Activated B cell treated with CpG ODN at 0.5 μM for 24 hours (primary cell): ENCODE measurements around the gene ADAM33. TPM values are rescaled to one million over a fixed set of nuclear protein-coding genes. Genes with fewer than 3 reads are reported as not detected.

Experiments
- ATAC-seq: fragments of 200-7000 bp; cut with Tn5 transposase; one replicate; pipeline ENCODE4 v1.10.0; 2021; ENCODE audit warnings: low read depth, mild to moderate bottlenecking, moderate library complexity
- CTCF ChIA-PET: fragments of 350-600 bp; sonication (Branson Sonifier 250); formaldehyde crosslinking; loops from one replicate; lab custom pipeline; 2021; ENCODE audit warnings: antibody characterized with exemption; lab: Charles Lee
- POLR2A ChIA-PET: fragments of 350-600 bp; sonication (Branson Sonifier 250); formaldehyde crosslinking; loops from one replicate; lab custom pipeline; 2021; ENCODE audit warnings: antibody characterized with exemption; lab: Charles Lee
- DNase-seq: peaks from one replicate; pipeline ENCODE4 v3.0.0; 2022
- H3K27ac Mint-ChIP-seq: one replicate; pipeline ENCODE4 v1.8.0; 2020; ENCODE audit warnings: mixed read lengths
- H3K27me3 Mint-ChIP-seq: one replicate; pipeline ENCODE4 v1.8.0; 2021; ENCODE audit warnings: mixed read lengths
- H3K36me3 Mint-ChIP-seq: one replicate; pipeline ENCODE4 v1.8.0; 2021; ENCODE audit warnings: low read depth, mixed read lengths
- H3K4me1 Mint-ChIP-seq: one replicate; pipeline ENCODE4 v1.8.0; 2021; ENCODE audit warnings: mixed read lengths
- H3K4me3 Mint-ChIP-seq: one replicate; pipeline ENCODE4 v1.8.0; 2020; ENCODE audit warnings: mild to moderate bottlenecking, mixed read lengths
- H3K9me3 Mint-ChIP-seq: one replicate; pipeline ENCODE4 v1.8.0; 2020; ENCODE audit warnings: mixed read lengths
- intact Hi-C: fragments of 100-400 bp; cut with micrococcal nuclease; formaldehyde crosslinking; loops from one replicate; pipeline ENCODE4 v1.15.1; 2024
- total RNA-seq: library from RNA; stranded (reverse); gene quantifications from 2 replicates; pipeline ENCODE4 v1.2.3, GENCODE V29; 2022
- TF ChIP-seq, protein P1 (sequence below): fragments of 200-600 bp; IDR thresholded peaks from one replicate; pipeline ENCODE4 v1.8.0; 2022; ENCODE audit warnings: antibody characterized with exemption, mild to moderate bottlenecking

ADAM33 gene
- total RNA-seq, 1 donor from 2014 or later = not detected

DNA sequence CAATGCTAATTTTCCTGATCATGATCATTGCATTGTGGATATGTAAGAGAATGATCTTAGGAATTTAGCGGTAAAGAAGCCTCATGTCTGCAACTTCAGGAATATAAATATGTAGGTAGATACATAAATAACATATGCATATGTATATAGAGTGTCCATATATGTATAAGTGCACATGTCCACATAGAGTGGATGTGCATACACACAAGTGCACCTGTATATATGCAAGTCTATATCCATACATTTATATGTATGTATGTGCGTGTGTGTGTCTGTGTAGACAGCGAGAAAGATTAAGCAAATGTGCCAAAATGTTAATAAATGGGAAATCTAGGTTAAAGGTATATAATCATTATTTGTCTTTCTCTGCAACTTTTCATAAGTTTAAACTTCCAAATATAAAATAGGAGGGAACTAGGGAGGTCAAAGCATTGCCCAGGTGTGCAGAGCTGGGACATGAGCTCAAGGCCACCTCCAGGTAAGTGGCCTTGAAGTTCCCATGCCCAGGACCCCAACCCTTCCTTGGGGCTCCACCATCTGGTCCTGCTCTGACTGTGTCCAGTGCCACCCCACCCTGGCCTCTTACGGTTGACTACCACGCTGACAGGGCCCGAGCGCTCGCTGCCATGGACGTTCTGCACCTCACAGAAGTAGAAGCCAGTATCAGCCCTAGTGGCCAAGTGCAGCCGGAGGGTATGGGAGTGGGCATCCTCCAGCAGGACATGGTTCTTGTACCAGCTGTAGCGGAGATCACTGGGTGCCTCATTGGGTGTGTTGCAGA is 21.0 kb upstream of the ADAM33 start:
- no peak for DNase-seq
- no peaks in the 10 kb centered on the region for H3K9me3 Mint-ChIP-seq
- TF ChIP-seq, protein P1, sequence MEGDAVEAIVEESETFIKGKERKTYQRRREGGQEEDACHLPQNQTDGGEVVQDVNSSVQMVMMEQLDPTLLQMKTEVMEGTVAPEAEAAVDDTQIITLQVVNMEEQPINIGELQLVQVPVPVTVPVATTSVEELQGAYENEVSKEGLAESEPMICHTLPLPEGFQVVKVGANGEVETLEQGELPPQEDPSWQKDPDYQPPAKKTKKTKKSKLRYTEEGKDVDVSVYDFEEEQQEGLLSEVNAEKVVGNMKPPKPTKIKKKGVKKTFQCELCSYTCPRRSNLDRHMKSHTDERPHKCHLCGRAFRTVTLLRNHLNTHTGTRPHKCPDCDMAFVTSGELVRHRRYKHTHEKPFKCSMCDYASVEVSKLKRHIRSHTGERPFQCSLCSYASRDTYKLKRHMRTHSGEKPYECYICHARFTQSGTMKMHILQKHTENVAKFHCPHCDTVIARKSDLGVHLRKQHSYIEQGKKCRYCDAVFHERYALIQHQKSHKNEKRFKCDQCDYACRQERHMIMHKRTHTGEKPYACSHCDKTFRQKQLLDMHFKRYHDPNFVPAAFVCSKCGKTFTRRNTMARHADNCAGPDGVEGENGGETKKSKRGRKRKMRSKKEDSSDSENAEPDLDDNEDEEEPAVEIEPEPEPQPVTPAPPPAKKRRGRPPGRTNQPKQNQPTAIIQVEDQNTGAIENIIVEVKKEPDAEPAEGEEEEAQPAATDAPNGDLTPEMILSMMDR = no peak
- no peak overlapping the region for H3K27ac Mint-ChIP-seq
- H3K27me3 Mint-ChIP-seq = peaks cover 5% of the 10 kb centered on the region
- ChIA-PET CTCF (no interaction called here), POLR2A (no interaction called here)
- intact Hi-C loops = no loop called here
- H3K4me3 Mint-ChIP-seq = no peak overlapping the region
- H3K4me1 Mint-ChIP-seq = no peaks in the 10 kb centered on the region
- no peak for ATAC-seq
- no peaks in the 10 kb centered on the region for H3K36me3 Mint-ChIP-seq

DNA sequence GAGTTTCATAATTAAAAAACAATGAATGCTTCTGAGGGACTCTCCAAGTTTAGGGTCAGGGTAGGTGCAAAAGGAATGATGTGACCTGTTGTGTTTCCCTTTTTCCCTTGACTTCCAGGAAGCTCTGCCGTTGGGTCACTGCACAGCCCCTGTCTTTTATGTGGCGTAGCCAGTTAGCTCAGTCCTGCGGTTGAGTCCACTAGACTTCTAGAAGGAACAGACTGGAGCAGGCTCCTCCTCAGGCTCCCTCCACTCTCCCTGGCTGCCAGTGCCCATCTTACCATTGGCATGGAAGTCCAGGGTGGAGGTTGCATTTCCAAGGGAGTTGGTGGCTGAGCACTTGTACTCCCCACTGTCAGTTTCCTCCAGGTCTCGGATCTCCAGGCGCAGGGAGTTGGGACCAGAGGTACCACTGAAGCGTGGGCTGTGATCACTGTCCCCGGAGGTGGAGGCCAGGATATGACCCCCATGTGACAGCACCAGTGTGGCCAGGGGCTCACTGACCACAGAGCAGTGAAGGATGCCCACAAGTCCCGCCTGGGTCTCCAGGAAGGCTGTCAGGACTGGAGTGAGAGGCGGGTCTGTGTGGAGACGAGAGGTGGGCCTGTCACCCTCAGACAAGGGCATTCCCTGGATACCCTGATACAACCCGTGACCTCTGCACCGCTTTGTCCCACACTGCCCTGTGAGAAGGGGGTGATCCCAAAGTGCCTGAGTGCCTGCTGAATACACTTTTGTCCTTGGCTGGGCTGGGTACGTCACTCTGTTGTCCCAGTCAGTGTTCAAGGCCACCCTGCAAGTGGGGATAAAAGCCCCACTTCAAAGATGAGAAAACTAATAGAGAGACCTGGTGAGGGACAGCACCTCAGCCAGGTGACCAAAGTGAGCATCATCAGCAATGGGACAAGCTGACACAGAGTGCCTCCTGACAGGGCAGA is 19.5 kb upstream of the ADAM33 start:
- intact Hi-C loops = no loop called here
- POLR2A ChIA-PET = no interaction called here
- TF ChIP-seq, protein P1 = no peak
- Mint-ChIP-seq H3K4me1 (no peaks in the 10 kb centered on the region), H3K36me3 (no peaks in the 10 kb centered on the region), H3K9me3 (no peaks in the 10 kb centered on the region), H3K27ac (no peak overlapping the region), H3K27me3 (peaks cover 5% of the 10 kb centered on the region), H3K4me3 (no peak overlapping the region)
- no peak for ATAC-seq
- CTCF ChIA-PET = no interaction called here
- no peak for DNase-seq

DNA sequence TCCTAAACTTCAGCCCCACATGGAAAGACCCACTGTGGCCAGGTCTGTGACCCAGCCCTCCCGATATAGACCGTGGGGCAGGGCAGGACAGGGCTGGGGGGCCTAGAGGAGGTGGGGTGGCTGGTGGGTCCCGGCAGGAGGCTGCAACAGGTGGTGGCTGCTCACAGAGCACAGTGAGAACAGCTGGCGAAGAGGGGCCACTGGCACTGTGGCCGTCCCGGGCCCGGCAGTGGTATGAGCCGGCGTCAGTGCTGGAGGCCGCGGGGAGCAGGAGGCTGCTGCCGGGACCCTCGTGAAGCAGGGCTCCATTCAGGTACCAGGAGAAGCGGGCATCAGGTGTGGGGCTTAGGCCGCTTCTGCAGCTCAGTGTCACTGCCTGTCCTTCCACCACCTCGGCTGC is 17.2 kb upstream of the ADAM33 start:
- DNase-seq (no peak), ATAC-seq (no peak)
- no peak overlapping the region for H3K27ac Mint-ChIP-seq
- TF ChIP-seq, protein P1 = no peak
- no peaks in the 10 kb centered on the region for H3K36me3 Mint-ChIP-seq
- H3K9me3 Mint-ChIP-seq = no peaks in the 10 kb centered on the region
- H3K27me3 Mint-ChIP-seq = peaks cover 5% of the 10 kb centered on the region
- POLR2A ChIA-PET = no interaction called here
- no peaks in the 10 kb centered on the region for H3K4me1 Mint-ChIP-seq
- intact Hi-C loops = no loop called here
- CTCF ChIA-PET = interaction anchor here (2.3 kb wide), 1 partner anchor 12 kb away, joined by 7 read pairs; no protein-coding TSS in a partner anchor
- H3K4me3 Mint-ChIP-seq = no peak overlapping the region

DNA sequence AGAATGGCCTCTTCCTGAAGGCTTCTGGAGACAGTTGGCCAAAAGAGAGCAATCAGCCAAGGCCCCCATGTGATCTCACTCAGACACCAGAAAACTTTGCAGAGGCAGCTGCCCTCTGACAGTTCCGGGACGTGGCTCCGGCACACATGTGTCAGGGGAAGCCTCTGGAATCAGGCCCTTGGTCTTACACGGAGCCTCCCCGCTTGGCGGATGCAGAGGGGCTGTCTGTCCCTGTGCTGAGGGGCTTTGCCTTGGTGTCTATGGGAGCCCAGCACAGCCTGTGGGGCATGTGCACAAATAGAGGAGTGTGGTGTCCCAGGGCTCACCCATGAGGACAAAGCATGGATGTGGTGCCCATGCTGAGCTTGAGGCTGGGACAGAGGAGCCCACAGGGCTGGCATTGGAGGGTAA is 16.8 kb upstream of the ADAM33 start:
- no peaks in the 10 kb centered on the region for H3K9me3 Mint-ChIP-seq
- no peak for ATAC-seq
- H3K4me1 Mint-ChIP-seq = no peaks in the 10 kb centered on the region
- CTCF ChIA-PET = interaction anchor here (2.3 kb wide), 1 partner anchor 12 kb away, joined by 7 read pairs; no protein-coding TSS in a partner anchor
- POLR2A ChIA-PET = no interaction called here
- no peak overlapping the region for H3K4me3 Mint-ChIP-seq
- TF ChIP-seq, protein P1 = no peak
- H3K36me3 Mint-ChIP-seq = no peaks in the 10 kb centered on the region
- no peak overlapping the region for H3K27ac Mint-ChIP-seq
- intact Hi-C loops = no loop called here
- H3K27me3 Mint-ChIP-seq = peaks cover 2% of the 10 kb centered on the region
- DNase-seq = no peak
